GM23338 (cell line): ENCODE data around the gene BIRC5. TPM values are rescaled to one million over a fixed set of nuclear protein-coding genes. Genes with fewer than 3 reads are reported as not detected.

Experiments used
- ATAC-seq: fragments of 200-7000 bp; cut with Tn5 transposase; 3 replicates; pipeline ENCODE4 v1.9.1; 2020
- DNase-seq: peaks from one replicate; pipeline ENCODE4 v3.0.0-alpha.2; 2015; ENCODE audit warnings: low spot score
- H2AFZ ChIP-seq: fragments of 200-600 bp; sonication (generic); 2 replicates; pipeline ENCODE4 v1.8.0; 2016; ENCODE audit warnings: antibody characterized with exemption, mild to moderate bottlenecking, moderate library complexity
- H3F3A ChIP-seq: fragments of 200-600 bp; sonication (generic); replicated peaks from 2 replicates; pipeline ENCODE4 v1.8.0; 2017; ENCODE audit warnings: antibody characterized with exemption, mixed run types, low read depth
- H3K27ac ChIP-seq: fragments of 200-600 bp; sonication (generic); 2 replicates; pipeline ENCODE4 v1.6.1; 2016; ENCODE audit warnings: low read depth
- H3K27me3 ChIP-seq: fragments of 200-600 bp; sonication (generic); 2 replicates; pipeline ENCODE4 v1.8.0; 2016; ENCODE audit warnings: mild to moderate bottlenecking, mixed run types, moderate library complexity; ENCODE audit not compliant: insufficient read depth
- H3K36me3 ChIP-seq: fragments of 200-600 bp; sonication (generic); 2 replicates; pipeline ENCODE4 v1.8.0; 2016; ENCODE audit warnings: mild to moderate bottlenecking; ENCODE audit not compliant: insufficient read depth
- H3K4me1 ChIP-seq: fragments of 200-600 bp; sonication (generic); 2 replicates; pipeline ENCODE4 v1.8.0; 2016; ENCODE audit warnings: mild to moderate bottlenecking, moderate library complexity; ENCODE audit not compliant: insufficient read depth
- H3K4me2 ChIP-seq: fragments of 200-600 bp; sonication (generic); 2 replicates; pipeline ENCODE4 v1.7.1; 2017; ENCODE audit warnings: mixed run types
- H3K4me3 ChIP-seq: fragments of 200-600 bp; sonication (generic); 2 replicates; pipeline ENCODE4 v1.6.1; 2016; ENCODE audit warnings: mixed run types
- H3K79me2 ChIP-seq: fragments of 200-600 bp; sonication (generic); replicated peaks from 2 replicates; pipeline ENCODE4 v1.8.0; 2017; ENCODE audit warnings: mild to moderate bottlenecking; ENCODE audit not compliant: insufficient read depth
- H3K9me2 ChIP-seq: fragments of 200-600 bp; sonication (generic); 2 replicates; pipeline ENCODE4 v1.8.0; 2017; ENCODE audit not compliant: insufficient read depth
- H4K20me1 ChIP-seq: fragments of 200-600 bp; sonication (generic); replicated peaks from 2 replicates; pipeline ENCODE4 v1.8.0; 2017; ENCODE audit warnings: mild to moderate bottlenecking; ENCODE audit not compliant: insufficient read depth
- H3K27ac Mint-ChIP-seq: 2 replicates; pipeline ENCODE4 v1.8.0; 2020; ENCODE audit warnings: inconsistent platforms, mild to moderate bottlenecking, moderate library complexity, mixed read lengths
- H3K27me3 Mint-ChIP-seq: 3 replicates; pipeline ENCODE4 v1.8.0; 2022; ENCODE audit warnings: low read depth, mild to moderate bottlenecking, moderate library complexity, mixed read lengths, inconsistent platforms; ENCODE audit not compliant: insufficient read depth, poor library complexity
- H3K36me3 Mint-ChIP-seq: 3 replicates; pipeline ENCODE4 v1.8.0; 2021; ENCODE audit warnings: low read depth, mild to moderate bottlenecking, inconsistent platforms, moderate library complexity, mixed read lengths
- H3K4me1 Mint-ChIP-seq: 3 replicates; pipeline ENCODE4 v1.8.0; 2020; ENCODE audit warnings: mild to moderate bottlenecking, inconsistent platforms, mixed read lengths
- H3K4me3 Mint-ChIP-seq: 3 replicates; pipeline ENCODE4 v1.8.0; 2021; ENCODE audit warnings: moderate library complexity, mild to moderate bottlenecking, inconsistent platforms, mixed read lengths
- H3K9me3 Mint-ChIP-seq: 3 replicates; pipeline ENCODE4 v1.8.0; 2020; ENCODE audit warnings: moderate library complexity, mild to moderate bottlenecking, inconsistent platforms, mixed read lengths
- CREB1 ChIP-seq: fragments of 250-450 bp; sonication (Bioruptor Pico); IDR thresholded peaks from 2 replicates; pipeline ENCODE4 v1.5.0; 2020; ENCODE audit warnings: low read depth, mild to moderate bottlenecking, moderate library complexity
- EZH2 ChIP-seq: fragments of 200-600 bp; sonication (generic); IDR thresholded peaks from one replicate; pipeline ENCODE4 v1.8.0; 2017; ENCODE audit warnings: antibody characterized with exemption, mild to moderate bottlenecking, low read depth; ENCODE audit not compliant: unreplicated experiment
- EZH2phosphoT487 ChIP-seq: fragments of 200-600 bp; sonication (generic); IDR thresholded peaks from one replicate; pipeline ENCODE4 v1.8.1; 2018; ENCODE audit warnings: antibody characterized with exemption; ENCODE audit not compliant: unreplicated experiment
- JUNB ChIP-seq: IDR thresholded peaks from one replicate; pipeline ENCODE4 v1.6.1; 2016; ENCODE audit warnings: antibody characterized with exemption; ENCODE audit not compliant: unreplicated experiment
- NANOG ChIP-seq: IDR thresholded peaks from 2 replicates; pipeline ENCODE4 v1.6.1; 2016; ENCODE audit warnings: antibody characterized with exemption, borderline replicate concordance
- POLR2AphosphoS5 ChIP-seq: IDR thresholded peaks from 2 replicates; pipeline ENCODE4 v1.6.1; 2016; ENCODE audit warnings: antibody characterized with exemption, low read depth
- STAT1 ChIP-seq: IDR thresholded peaks from one replicate; pipeline ENCODE4 v1.6.1; 2016; ENCODE audit warnings: antibody characterized with exemption; ENCODE audit not compliant: unreplicated experiment
- ZNF114 ChIP-seq: fragments of 250-450 bp; sonication (Bioruptor Pico); IDR thresholded peaks from 2 replicates; pipeline ENCODE4 v1.5.0; 2020; ENCODE audit warnings: mild to moderate bottlenecking, moderate library complexity
- ZNF331 ChIP-seq: fragments of 250-450 bp; sonication (Bioruptor Pico); IDR thresholded peaks from 2 replicates; pipeline ENCODE4 v1.5.0; 2020; ENCODE audit warnings: low read depth, mild to moderate bottlenecking, moderate library complexity
- polyA plus RNA-seq: library from polyadenylated mRNA; unstranded; fragments of >200 nt; fragmentation: Nextera tagmentation; extraction: Ambion mirVana; gene quantifications from 2 replicates; pipeline ENCODE4 v1.2.1, GENCODE V29; 2016
- total RNA-seq: library from RNA; depleted of rRNA; stranded (reverse); fragments of >200 nt; shearing (Covaris generic); gene quantifications from 2 replicates; pipeline ENCODE4 v1.2.3, GENCODE V29; 2014
- TF ChIP-seq, protein P1 (sequence below), 2 experiments: fragments of 200-600 bp in 1 of 2; sonication (generic) in 1 of 2; conservative IDR thresholded peaks; 2 replicates each; pipeline versions ENCODE4 v1.5.1 to v1.6.1; 2016 to 2017; ENCODE audit warnings: antibody characterized with exemption in 2 of 2, low read depth in 2 of 2, mild to moderate bottlenecking in 2 of 2, moderate library complexity in 1 of 2
- TF ChIP-seq, protein P2 (sequence below): IDR thresholded peaks from one replicate; pipeline ENCODE4 v1.6.1; 2018; ENCODE audit warnings: antibody characterized with exemption; ENCODE audit not compliant: unreplicated experiment
- TF ChIP-seq, protein P3 (sequence below): IDR thresholded peaks from 2 replicates; pipeline ENCODE4 v1.6.1; 2016; ENCODE audit warnings: antibody characterized with exemption

The BIRC5 gene
- total and polyA plus RNA-seq, 2 experiments from 2014 or later, result 89.7 to 111 TPM

DNA sequence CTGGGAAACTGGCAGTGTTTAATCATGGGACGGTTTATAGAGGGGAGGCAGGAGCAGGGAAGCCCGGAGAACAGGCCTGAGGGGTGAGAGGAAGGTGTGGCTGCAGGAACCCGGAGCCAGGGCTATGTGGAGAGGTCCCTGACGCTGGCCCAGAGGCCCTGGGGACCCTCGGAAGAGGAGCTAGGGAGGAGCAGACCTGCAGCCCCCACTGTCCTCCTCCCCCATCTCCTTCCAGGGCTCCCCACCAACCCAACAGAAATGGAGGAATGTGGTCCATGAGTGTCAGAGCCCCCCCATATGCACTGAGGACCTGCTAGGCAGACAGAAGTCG is 37.7 kb downstream of the BIRC5 start:
- H3F3A ChIP-seq, result peaks cover 7% of the 10 kb centered on the region
- H3K4me2 ChIP-seq, result no peak overlapping the region
- no peaks in the 10 kb centered on the region for H3K79me2 ChIP-seq
- no peaks in the 10 kb centered on the region for H3K9me2 ChIP-seq
- no peak overlapping the region for H3K27ac Mint-ChIP-seq
- no peak overlapping the region for H2AFZ ChIP-seq
- H3K4me1 ChIP-seq, result peaks cover 12% of the 10 kb centered on the region
- no peaks in the 10 kb centered on the region for H4K20me1 ChIP-seq
- no peaks in the 10 kb centered on the region for H3K36me3 ChIP-seq
- DNase-seq, result no peak
- H3K4me3 ChIP-seq, result no peak overlapping the region
- H3K27ac ChIP-seq, result no peak overlapping the region
- peaks cover 2% of the 10 kb centered on the region; the same call in 1 of the 3 replicates for H3K9me3 Mint-ChIP-seq
- peaks cover 20% of the 10 kb centered on the region for H3K27me3 Mint-ChIP-seq
- H3K4me3 Mint-ChIP-seq, result no peak overlapping the region
- H3K4me1 Mint-ChIP-seq, result peaks cover 33% of the 10 kb centered on the region
- H3K36me3 Mint-ChIP-seq, result no peaks in the 10 kb centered on the region
- TF ChIP-seq ZNF331, result no peak
- TF ChIP-seq POLR2AphosphoS5, result no peak
- TF ChIP-seq JUNB, result no peak
- TF ChIP-seq EZH2, result no peak
- TF ChIP-seq, protein P1, sequence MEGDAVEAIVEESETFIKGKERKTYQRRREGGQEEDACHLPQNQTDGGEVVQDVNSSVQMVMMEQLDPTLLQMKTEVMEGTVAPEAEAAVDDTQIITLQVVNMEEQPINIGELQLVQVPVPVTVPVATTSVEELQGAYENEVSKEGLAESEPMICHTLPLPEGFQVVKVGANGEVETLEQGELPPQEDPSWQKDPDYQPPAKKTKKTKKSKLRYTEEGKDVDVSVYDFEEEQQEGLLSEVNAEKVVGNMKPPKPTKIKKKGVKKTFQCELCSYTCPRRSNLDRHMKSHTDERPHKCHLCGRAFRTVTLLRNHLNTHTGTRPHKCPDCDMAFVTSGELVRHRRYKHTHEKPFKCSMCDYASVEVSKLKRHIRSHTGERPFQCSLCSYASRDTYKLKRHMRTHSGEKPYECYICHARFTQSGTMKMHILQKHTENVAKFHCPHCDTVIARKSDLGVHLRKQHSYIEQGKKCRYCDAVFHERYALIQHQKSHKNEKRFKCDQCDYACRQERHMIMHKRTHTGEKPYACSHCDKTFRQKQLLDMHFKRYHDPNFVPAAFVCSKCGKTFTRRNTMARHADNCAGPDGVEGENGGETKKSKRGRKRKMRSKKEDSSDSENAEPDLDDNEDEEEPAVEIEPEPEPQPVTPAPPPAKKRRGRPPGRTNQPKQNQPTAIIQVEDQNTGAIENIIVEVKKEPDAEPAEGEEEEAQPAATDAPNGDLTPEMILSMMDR (conservative IDR thresholded peaks at IDR 0.05; ENCODE audit: low read depth in 2 of 2), result no peak
- no peak for TF ChIP-seq NANOG
- ATAC-seq, result no peak
- no peaks in the 10 kb centered on the region for H3K27me3 ChIP-seq

DNA sequence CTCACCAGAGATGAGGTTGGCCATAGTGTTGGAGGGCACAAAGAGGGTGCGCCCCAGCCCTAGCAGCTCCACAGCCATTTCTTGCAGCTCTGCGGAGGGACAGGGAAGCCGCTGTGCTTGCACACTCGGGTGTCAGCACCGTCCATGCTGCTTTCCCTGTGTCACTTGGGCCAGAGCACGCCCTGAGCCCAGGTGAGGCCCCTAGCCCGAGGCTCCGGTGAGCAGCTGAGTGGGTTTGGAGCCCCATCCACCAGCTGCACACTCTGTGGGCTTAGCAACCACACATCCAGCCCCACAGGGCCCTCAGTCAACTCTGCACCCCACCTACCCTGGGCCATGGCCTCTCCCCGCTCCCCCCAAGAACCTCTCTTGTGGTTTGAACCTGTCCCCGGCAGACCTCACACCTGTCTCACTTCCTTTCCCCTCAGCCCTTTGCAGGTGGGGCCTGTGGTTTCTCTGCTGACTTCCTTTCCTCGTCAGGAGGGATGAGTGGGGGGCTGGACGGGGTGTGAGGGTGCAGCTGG is 38.1 kb downstream of the BIRC5 start:
- Histone ChIP-seq H3K36me3 (no peaks in the 10 kb centered on the region), H2AFZ (no peak overlapping the region), H3K27ac (no peak overlapping the region), H3K4me1 (peaks cover 12% of the 10 kb centered on the region), H3K4me3 (no peak overlapping the region), H3K27me3 (no peaks in the 10 kb centered on the region), H3K4me2 (no peak overlapping the region), H3K9me2 (no peaks in the 10 kb centered on the region), H3F3A (peaks cover 7% of the 10 kb centered on the region), H3K79me2 (no peaks in the 10 kb centered on the region), H4K20me1 (no peaks in the 10 kb centered on the region)
- Mint-ChIP-seq H3K4me1 (peaks cover 33% of the 10 kb centered on the region), H3K36me3 (no peaks in the 10 kb centered on the region), H3K4me3 (no peak overlapping the region), H3K27ac (peak overlapping the region; percentile 74; the same call in 1 of the 2 replicates), H3K27me3 (peaks cover 17% of the 10 kb centered on the region), H3K9me3 (no peaks in the 10 kb centered on the region)
- no peak for DNase-seq
- no peak for ATAC-seq
- no peak for TF ChIP-seq EZH2
- no peak for TF ChIP-seq NANOG
- no peak for TF ChIP-seq ZNF114
- TF ChIP-seq CREB1, result no peak
- TF ChIP-seq, protein P2, sequence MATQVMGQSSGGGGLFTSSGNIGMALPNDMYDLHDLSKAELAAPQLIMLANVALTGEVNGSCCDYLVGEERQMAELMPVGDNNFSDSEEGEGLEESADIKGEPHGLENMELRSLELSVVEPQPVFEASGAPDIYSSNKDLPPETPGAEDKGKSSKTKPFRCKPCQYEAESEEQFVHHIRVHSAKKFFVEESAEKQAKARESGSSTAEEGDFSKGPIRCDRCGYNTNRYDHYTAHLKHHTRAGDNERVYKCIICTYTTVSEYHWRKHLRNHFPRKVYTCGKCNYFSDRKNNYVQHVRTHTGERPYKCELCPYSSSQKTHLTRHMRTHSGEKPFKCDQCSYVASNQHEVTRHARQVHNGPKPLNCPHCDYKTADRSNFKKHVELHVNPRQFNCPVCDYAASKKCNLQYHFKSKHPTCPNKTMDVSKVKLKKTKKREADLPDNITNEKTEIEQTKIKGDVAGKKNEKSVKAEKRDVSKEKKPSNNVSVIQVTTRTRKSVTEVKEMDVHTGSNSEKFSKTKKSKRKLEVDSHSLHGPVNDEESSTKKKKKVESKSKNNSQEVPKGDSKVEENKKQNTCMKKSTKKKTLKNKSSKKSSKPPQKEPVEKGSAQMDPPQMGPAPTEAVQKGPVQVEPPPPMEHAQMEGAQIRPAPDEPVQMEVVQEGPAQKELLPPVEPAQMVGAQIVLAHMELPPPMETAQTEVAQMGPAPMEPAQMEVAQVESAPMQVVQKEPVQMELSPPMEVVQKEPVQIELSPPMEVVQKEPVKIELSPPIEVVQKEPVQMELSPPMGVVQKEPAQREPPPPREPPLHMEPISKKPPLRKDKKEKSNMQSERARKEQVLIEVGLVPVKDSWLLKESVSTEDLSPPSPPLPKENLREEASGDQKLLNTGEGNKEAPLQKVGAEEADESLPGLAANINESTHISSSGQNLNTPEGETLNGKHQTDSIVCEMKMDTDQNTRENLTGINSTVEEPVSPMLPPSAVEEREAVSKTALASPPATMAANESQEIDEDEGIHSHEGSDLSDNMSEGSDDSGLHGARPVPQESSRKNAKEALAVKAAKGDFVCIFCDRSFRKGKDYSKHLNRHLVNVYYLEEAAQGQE, result no peak
- TF ChIP-seq, protein P1 (conservative IDR thresholded peaks at IDR 0.05; ENCODE audit: low read depth in 2 of 2), result no peak
- no peak for TF ChIP-seq STAT1
- TF ChIP-seq, protein P3, sequence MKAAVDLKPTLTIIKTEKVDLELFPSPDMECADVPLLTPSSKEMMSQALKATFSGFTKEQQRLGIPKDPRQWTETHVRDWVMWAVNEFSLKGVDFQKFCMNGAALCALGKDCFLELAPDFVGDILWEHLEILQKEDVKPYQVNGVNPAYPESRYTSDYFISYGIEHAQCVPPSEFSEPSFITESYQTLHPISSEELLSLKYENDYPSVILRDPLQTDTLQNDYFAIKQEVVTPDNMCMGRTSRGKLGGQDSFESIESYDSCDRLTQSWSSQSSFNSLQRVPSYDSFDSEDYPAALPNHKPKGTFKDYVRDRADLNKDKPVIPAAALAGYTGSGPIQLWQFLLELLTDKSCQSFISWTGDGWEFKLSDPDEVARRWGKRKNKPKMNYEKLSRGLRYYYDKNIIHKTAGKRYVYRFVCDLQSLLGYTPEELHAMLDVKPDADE, result no peak
- no peak for TF ChIP-seq EZH2phosphoT487
- TF ChIP-seq ZNF331, result no peak
